ENCODE measurements around the gene VPS26A. TPM values are rescaled to one million over a fixed set of nuclear protein-coding genes. Genes with fewer than 3 reads are reported as not detected.

VPS26A gene
- polyA plus RNA-seq, 3 donors: 10.1 to 58.3 (median 42.1) TPM

DNA sequence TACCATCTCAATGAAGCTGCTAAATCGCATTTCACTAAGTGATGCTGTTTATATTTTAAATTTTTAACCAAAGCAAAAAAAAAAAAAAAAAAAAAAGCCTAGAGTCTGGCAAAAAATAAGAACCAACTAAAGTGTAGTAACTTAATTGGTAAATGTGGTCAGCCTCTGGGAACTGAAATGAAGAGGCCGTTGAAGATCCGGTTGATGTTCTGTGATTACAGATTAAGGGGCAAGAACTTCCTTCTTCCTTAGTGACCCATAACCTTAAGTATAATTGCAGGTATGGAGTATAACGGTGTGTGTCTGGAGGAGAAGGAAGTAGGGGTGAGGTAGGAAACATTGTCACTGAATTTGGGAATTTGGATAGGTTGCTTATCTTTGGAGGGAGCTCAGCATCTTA is 43.8 kb upstream of the VPS26A start:
- Mint-ChIP-seq H3K36me3 (no peaks in the 10 kb centered on the region), H3K27ac (peak overlapping the region in 5 of 7 donors; percentile 6 to 68 (median 34)), H3K4me3 (no peak overlapping the region), H3K9me3 (no peaks in the 10 kb centered on the region), H3K4me1 (peaks cover 44% of the 10 kb centered on the region), H3K27me3 (ENCODE audit: low read depth in 3 of 3) (peaks cover 0 to 2% (median 0%) of the 10 kb centered on the region in 3 donors)
- H3K36me3 ChIP-seq (replicated peaks in 1 of 2; ENCODE audit: control insufficient read depth in 1 of 2, insufficient read depth in 2 of 2, low read length in 2 of 2): no peaks in the 10 kb centered on the region
- DNase-seq: peak in 1 of 3 donors; percentile 26
- peaks cover 40% of the 10 kb centered on the region in 2 donors for H3K4me1 ChIP-seq (ENCODE audit: control insufficient read depth in 1 of 2, insufficient read depth in 2 of 2, low read length in 2 of 2)
- H3K27me3 ChIP-seq (ENCODE audit: control insufficient read depth in 2 of 2, insufficient read depth in 2 of 2, low read length in 2 of 2): no peaks in the 10 kb centered on the region
- peaks cover 93% of the 10 kb centered on the region for H3K79me2 ChIP-seq (ENCODE audit: insufficient read depth, low read length)
- no peak overlapping the region for H3K4me3 ChIP-seq (replicated peaks in 1 of 3; ENCODE audit: low read depth in 2 of 3, low read length in 3 of 3)
- WGBS (ENCODE audit: insufficient coverage): 0% methylated on average over 1 of the region's 4 CpGs
- no peak overlapping the region for H3K27ac ChIP-seq (ENCODE audit: low read depth in 1 of 2, low read length in 2 of 2)
- intact Hi-C loops (cut with micrococcal nuclease): no loop called here
- TF ChIP-seq, protein P1, sequence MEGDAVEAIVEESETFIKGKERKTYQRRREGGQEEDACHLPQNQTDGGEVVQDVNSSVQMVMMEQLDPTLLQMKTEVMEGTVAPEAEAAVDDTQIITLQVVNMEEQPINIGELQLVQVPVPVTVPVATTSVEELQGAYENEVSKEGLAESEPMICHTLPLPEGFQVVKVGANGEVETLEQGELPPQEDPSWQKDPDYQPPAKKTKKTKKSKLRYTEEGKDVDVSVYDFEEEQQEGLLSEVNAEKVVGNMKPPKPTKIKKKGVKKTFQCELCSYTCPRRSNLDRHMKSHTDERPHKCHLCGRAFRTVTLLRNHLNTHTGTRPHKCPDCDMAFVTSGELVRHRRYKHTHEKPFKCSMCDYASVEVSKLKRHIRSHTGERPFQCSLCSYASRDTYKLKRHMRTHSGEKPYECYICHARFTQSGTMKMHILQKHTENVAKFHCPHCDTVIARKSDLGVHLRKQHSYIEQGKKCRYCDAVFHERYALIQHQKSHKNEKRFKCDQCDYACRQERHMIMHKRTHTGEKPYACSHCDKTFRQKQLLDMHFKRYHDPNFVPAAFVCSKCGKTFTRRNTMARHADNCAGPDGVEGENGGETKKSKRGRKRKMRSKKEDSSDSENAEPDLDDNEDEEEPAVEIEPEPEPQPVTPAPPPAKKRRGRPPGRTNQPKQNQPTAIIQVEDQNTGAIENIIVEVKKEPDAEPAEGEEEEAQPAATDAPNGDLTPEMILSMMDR (IDR thresholded peaks at IDR 0.05): no peak
- no peaks in the 10 kb centered on the region for H4K20me1 ChIP-seq (ENCODE audit: insufficient read depth, low read length)
- no peak overlapping the region for H2AFZ ChIP-seq (ENCODE audit: insufficient read depth, low read depth, low read length, poor library complexity, severe bottlenecking)
- H3K9ac ChIP-seq (ENCODE audit: insufficient read depth, low read length, poor library complexity, severe bottlenecking): no peak overlapping the region
- no peaks in the 10 kb centered on the region for H3K9me3 ChIP-seq (replicated peaks in 1 of 2; ENCODE audit: control insufficient read depth in 1 of 2, insufficient read depth in 1 of 2, low read length in 2 of 2)
- no peak overlapping the region for H3K4me2 ChIP-seq (replicated peaks; ENCODE audit: extremely low read depth, low read length, poor library complexity, severe bottlenecking)

DNA sequence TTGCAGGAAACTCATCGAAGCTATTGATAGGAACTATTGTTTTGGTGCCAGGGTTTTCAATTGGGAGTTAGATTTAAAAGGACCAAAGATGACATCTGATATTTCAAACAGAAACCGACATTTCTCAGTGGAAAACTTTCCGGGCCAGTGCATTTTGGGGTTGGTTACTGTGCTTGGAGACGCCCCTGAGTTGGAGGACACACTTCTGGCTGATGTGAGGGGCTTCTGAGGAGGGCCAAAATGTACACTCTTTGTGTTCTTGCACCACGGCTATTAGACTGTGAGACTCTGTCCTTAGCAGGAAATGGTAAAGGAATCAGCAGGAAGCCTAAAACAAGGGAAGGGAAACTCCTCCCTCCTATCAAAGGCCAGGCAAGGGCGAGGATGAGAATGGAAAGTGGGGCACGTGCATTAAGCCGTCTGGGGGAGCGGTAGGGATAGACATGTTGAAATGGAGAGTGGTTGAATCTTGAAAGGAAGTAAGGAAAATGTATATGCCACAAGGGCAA is 37.9 kb upstream of the VPS26A start:
- TF ChIP-seq, protein P1 (IDR thresholded peaks at IDR 0.05): no peak
- peaks cover 0 to 11% (median 3%) of the 10 kb centered on the region in 7 donors for H3K9me3 Mint-ChIP-seq
- peaks cover 40% of the 10 kb centered on the region for H3K4me1 Mint-ChIP-seq
- Histone ChIP-seq H2AFZ (ENCODE audit: insufficient read depth, low read depth, low read length, poor library complexity, severe bottlenecking) (peak overlapping the region; percentile 55), H4K20me1 (ENCODE audit: insufficient read depth, low read length) (peaks cover 31% of the 10 kb centered on the region), H3K4me2 (replicated peaks; ENCODE audit: extremely low read depth, low read length, poor library complexity, severe bottlenecking) (peak overlapping the region; percentile 78), H3K27ac (ENCODE audit: low read depth in 1 of 2, low read length in 2 of 2) (peak overlapping the region; percentile 91 to 100), H3K36me3 (replicated peaks in 1 of 2; ENCODE audit: control insufficient read depth in 1 of 2, insufficient read depth in 2 of 2, low read length in 2 of 2) (peaks cover 0 to 20% of the 10 kb centered on the region in 2 donors), H3K4me1 (ENCODE audit: control insufficient read depth in 1 of 2, insufficient read depth in 2 of 2, low read length in 2 of 2) (peaks cover 44 to 48% of the 10 kb centered on the region in 2 donors), H3K4me3 (replicated peaks in 1 of 3; ENCODE audit: low read depth in 2 of 3, low read length in 3 of 3) (peak overlapping the region; percentile 15 to 97 (median 22)), H3K9me3 (replicated peaks in 1 of 2; ENCODE audit: control insufficient read depth in 1 of 2, insufficient read depth in 1 of 2, low read length in 2 of 2) (no peaks in the 10 kb centered on the region), H3K79me2 (ENCODE audit: insufficient read depth, low read length) (peaks cover 92% of the 10 kb centered on the region), H3K9ac (ENCODE audit: insufficient read depth, low read length, poor library complexity, severe bottlenecking) (peak overlapping the region; percentile 52), H3K27me3 (ENCODE audit: control insufficient read depth in 2 of 2, insufficient read depth in 2 of 2, low read length in 2 of 2) (no peaks in the 10 kb centered on the region)
- WGBS (ENCODE audit: insufficient coverage): 12% methylated on average over 7 of the region's 9 CpGs
- intact Hi-C loops (cut with micrococcal nuclease): loop anchor here in 1 of 2 donors (2.0 kb wide), 2 partner anchors 19 to 81 kb away; no protein-coding TSS in a partner anchor
- peak in 2 of 3 donors; percentile 62 to 66 for DNase-seq
- peaks cover 0 to 2% (median 0%) of the 10 kb centered on the region in 3 donors for H3K27me3 Mint-ChIP-seq (ENCODE audit: low read depth in 3 of 3)
- peaks cover 31 to 36% of the 10 kb centered on the region in 2 donors for H3K36me3 Mint-ChIP-seq
- H3K27ac Mint-ChIP-seq: peak overlapping the region; percentile 93 to 100 (median 97)
- peak overlapping the region; percentile 72 to 87 for H3K4me3 Mint-ChIP-seq
